NCI-H226 (cell line): Measurements from ENCODE around the gene LFNG.
"Not testable (repeated sequence)": the region's sequence is repeated elsewhere in the genome, so short reads cannot be mapped to it uniquely, and the experiment has no call there.

ENCODE experiments used
- DNase-seq: peaks from one replicate; pipeline ENCODE4 v3.0.0-alpha.2; 2015

The LFNG gene

DNA sequence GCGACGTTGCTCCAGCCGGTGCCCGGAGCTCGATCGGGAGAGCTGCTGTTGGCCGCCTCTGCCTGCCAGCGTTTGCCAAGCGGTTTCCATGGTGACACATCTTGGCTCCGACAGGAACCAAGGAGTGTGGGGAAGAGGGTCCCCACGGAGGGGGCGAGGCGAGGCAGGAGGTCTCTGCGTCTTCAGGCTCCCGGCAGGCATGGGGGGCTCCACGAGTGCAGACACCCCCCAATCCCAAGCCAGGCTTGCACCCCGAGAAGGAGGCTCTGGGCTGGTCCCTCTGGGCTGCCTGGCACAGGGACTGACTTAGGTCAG is 12.2 kb downstream of the LFNG start:
- DNase-seq: not testable (repeated sequence)

DNA sequence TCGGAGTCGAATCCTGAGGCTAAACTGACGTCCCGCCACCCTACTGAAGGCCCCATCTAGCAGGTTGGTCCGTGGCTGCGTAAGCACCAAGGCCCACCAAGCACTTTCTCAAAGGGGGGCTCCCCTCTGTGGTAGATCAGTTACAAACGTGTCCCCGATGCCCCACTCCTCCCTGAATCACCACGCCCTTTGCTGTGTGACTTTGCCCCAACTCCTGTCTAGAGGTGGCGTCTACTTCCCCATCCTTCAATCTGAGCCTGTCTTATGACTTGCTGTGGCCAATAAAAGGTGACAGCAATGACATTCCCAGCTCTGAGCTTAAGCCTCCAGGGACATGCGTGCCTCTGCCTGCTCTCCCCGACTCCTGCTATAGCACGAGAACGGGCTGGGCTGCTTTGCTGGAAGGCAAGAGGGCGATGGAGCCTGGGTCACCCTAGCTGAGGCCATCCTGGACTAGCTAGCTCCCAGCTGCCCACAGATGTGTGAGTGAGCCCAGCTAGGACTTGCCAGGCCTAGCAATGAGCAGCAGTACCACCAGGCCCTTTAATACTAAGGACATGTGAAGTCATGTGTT is 12.7 kb downstream of the LFNG start:
- DNase-seq: not testable (repeated sequence)

DNA sequence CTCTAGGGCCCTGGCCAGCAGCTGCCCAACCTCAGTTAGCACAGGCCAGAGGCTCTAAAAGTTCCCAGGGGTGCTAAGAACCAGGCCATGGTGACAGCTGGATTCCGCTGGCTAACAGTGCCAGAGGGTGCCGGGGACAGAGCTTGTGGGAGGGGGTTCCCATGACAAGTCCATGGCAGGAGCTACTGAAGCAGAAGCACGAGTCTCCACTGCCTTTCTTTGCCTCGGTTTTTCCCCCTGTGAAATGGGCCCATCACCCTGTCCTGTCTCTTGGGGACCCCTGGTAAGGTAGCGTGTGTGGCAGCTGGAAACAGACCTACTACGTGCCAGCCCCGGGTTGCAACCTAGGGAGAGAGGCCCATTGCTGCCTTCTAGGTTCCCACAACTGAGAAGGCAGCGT is 13.2 kb downstream of the LFNG start:
- not testable (repeated sequence) for DNase-seq

GRCh38 chr7:2533566-2533965 is 14.0 kb downstream of the LFNG start:
- DNase-seq: not testable (repeated sequence)

GRCh38 chr7:2534214-2534613 is 14.6 kb downstream of the LFNG start:
- DNase-seq: not testable (repeated sequence)

GRCh38 chr7:2535872-2536627 is 16.5 kb downstream of the LFNG start:
- not testable (repeated sequence) for DNase-seq

GRCh38 chr7:2537981-2538851 is 18.6 kb downstream of the LFNG start:
- DNase-seq: no peak

GRCh38 chr7:2539031-2539911 is 19.7 kb downstream of the LFNG start:
- DNase-seq: no peak

GRCh38 chr7:2540133-2540532 is 20.6 kb downstream of the LFNG start:
- no peak for DNase-seq

DNA sequence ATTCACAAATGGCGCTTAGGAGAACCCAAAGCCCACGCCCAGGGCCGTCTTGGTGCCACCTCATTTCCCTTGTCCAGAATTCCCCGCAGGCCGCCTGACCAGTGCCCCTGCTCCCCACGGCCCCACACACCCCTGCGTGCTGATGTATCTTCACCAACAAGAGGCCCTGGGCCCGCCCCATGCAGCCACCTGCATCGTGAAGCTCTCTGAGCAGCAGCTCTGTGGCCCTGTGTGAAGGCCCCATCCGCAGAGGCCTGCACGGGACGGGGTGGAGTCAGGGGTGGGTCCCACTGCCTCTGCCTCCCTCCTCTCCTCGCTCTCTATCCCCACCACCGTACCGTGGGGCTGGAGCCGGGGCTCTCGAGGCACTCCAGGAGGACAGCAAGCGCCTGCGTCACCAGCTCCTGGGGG is 21.1 kb downstream of the LFNG start:
- DNase-seq: no peak

DNA sequence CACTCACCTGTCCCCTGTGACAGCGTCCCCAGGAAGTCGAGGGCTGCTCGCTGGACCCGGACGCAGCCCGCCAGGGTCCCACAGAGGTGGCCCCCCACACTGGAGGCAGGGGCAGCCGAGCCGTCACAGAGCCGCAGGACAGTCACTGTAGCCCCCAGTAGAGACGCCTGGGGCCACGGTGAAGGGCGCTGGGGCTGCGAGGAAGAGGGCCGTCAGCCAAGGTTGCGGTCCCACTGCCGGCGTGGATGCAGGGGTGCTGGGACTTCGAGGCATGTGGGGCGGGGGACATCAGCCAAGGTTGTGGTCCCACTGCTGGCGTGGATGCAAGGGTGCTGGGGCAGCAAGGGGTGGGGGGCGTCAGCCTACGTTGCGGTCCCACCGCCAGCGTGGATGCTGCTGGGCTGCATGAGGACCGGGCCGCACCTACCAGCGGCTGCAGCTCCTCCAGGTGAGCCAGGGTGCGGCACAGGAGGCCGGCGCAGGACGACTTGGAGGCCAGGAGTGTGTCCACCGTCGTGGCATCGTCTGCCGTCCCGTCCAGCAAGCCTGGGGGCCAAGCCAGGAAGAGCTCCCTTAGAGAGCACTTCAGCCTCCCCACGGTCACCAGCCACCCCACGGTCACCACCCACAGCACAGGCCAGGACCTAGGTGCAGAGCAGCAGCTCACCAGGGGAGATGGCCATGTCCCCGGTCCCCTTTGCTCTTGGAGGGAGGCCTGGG is 21.9 kb downstream of the LFNG start:
- no peak for DNase-seq

GRCh38 chr7:2542011-2542915 is 22.7 kb downstream of the LFNG start:
- DNase-seq: no peak

DNA sequence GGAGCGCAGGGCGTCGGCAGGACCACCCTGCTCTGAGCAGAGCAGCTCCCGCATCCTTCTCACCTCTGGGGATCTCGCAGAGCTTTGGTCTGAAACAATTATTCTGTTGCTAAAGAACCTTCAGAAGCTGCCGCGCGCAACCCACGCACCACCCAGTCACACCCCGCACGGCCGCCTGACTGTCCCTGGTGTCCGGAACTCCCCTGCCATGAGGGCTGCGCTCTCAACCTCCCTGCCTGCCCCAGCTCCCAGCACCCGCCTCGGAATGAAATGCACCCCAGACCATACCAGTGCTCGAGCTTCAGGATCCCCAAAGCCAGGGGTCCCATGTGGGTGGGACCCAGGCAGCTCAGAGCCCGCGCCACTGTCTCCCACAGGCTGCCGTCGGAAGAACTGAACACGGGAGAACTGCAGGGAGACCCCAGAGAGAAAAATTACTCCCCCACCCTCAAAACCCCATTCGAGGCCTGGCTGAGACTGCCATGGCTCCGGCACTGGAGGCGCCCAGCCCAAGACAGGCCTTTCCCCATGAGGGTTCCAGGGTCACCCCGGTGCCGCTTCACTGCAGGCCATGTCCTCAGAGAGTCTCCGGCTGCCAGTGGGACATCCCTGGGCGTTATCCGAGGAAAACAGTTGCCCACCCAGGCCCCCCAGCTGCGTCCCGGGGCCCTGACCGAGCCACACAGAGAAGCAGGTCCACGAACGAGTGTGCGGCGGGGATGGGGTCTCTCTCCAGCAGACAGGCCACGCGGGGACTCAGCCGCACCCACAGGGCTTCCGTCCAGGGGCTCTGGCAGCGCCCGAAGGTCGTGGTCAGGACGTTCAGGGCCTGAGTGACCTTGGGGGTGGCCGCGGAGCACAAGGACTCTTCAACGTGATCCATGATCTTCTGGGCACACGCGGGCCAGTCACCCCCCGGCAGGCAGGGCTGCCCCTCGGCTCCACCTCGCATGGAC is 23.6 kb downstream of the LFNG start:
- no peak for DNase-seq

- no peak for DNase-seq
Measured at GRCh38 chr7:2544541-2545188, 25.1 kb downstream of the LFNG start.

GRCh38 chr7:2545746-2546425 is 26.3 kb downstream of the LFNG start:
- DNase-seq: no peak

DNA sequence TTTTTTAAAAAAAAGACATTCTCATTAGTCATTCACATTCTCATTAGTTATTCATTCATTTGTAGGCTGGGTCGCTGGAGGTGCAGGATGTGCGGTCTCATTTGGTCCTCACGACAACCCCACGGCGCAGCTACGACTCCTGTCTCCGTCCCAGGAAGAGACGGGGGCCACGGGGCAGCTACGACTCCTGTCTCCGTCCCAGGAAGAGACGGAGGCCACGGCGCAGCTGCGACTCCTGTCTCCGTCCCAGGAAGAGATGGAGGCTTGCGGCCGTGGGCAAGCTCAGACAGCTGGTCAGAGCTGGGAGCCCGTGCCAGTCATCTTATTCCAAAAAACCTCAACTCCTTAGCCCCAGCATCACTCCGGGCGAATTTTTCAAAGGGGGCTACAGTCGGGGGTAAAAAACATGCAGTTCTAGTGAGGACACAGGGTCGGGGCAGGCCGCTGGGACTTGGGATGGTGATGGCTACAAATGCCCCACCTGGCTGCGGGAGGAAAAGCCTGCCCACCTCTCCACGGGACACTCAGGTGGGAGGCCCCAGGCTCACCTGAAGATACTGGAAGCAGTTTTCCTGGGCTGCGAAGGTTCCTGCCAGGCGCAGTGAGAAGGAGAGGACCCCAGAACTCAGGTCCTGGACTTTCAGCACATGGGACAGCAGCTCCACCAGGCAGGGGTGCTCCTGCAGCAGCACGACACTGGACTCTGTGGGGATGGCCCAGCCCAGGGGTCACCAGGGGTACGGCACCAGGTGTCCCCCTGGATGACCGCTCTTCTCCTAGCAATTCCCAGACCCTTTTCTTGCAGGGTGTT is 27.4 kb downstream of the LFNG start:
- no peak for DNase-seq

DNA sequence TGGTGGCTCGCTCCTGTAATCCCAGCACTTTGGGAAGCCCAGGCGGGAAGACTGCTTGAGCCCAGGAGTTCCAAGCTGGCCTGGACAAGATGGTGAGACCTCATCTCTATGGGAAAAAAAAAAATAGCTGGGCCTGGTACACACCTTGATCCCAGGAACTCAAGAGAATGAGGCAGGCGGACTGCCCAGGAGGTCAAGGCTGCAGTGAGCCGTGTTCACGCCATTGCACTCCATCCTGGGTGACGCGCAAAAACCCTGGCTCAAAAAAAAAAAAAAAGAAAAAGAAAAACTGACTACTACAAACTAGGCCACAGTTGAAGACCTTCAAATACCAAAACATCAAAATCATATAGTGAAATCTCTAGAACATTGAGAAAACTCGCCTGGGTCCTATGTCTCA is 31.8 kb downstream of the LFNG start:
- no peak for DNase-seq

- DNase-seq: no peak
Measured at GRCh38 chr7:2553108-2553507, 33.5 kb downstream of the LFNG start.
